SK-N-SH (cell line): ENCODE results near the gene ZPR1. TPM values are rescaled to one million over a fixed set of nuclear protein-coding genes. Genes with fewer than 3 reads are reported as not detected.

Experiments
- CTCF ChIA-PET: fragments of 300-600, 350-600 bp; formaldehyde crosslinking; extraction: SDS; loops from one replicate; lab custom pipeline; 2021; lab: Yijun Ruan, JAX
- POLR2A ChIA-PET: fragments of 350-600 bp; sonication (Branson Sonifier 250); formaldehyde crosslinking; extraction: SDS; loops from one replicate; lab custom pipeline; 2020; ENCODE audit warnings: antibody characterized with exemption, inconsistent platforms; lab: Yijun Ruan, JAX
- DNase-seq: peaks from one replicate; pipeline ENCODE4 v3.0.0; 2012
- H2AFZ ChIP-seq: fragments of 200-600 bp; sonication (generic); 2 replicates; pipeline ENCODE4 v1.8.1; 2016; ENCODE audit warnings: antibody characterized with exemption, mild to moderate bottlenecking, low read depth
- H3F3A ChIP-seq: fragments of 200-600 bp; sonication (generic); replicated peaks from 2 replicates; pipeline ENCODE3; 2016; ENCODE audit warnings: antibody characterized with exemption, mild to moderate bottlenecking; ENCODE audit not compliant: insufficient read depth
- H3K27ac ChIP-seq, 2 experiments: fragments of 200-500 bp in 1 of 2; fragments of 200-600 bp in 1 of 2; sonication (Bioruptor generic) in 1 of 2; sonication (generic), shearing (Covaris generic) in 1 of 2; 2 replicates each; pipeline versions ENCODE4 v1.5.1 to v1.6.1; 2014 to 2016; ENCODE audit warnings: low read depth in 2 of 2, inconsistent platforms in 1 of 2, low read length in 1 of 2, mild to moderate bottlenecking in 1 of 2, mixed read lengths in 1 of 2
- H3K27me3 ChIP-seq: fragments of 200-600 bp; sonication (generic), shearing (Covaris generic); 2 replicates; pipeline ENCODE4 v1.6.1; 2016; ENCODE audit warnings: mixed run types; ENCODE audit not compliant: insufficient read depth
- H3K36me3 ChIP-seq, 2 experiments: fragments of 200-500 bp in 1 of 2; fragments of 200-600 bp in 1 of 2; sonication (Bioruptor generic) in 1 of 2; sonication (generic) in 1 of 2; replicated peaks in 1 of 2; 2 replicates each; pipeline versions ENCODE3 to v1.5.1; 2014 to 2016; ENCODE audit warnings: low read length in 1 of 2, mild to moderate bottlenecking in 1 of 2; ENCODE audit not compliant: insufficient read depth in 2 of 2, control insufficient read depth in 1 of 2
- H3K4me1 ChIP-seq, 2 experiments: fragments of 200-500 bp in 1 of 2; fragments of 200-600 bp in 1 of 2; sonication (Bioruptor generic) in 1 of 2; sonication (generic), shearing (Covaris generic) in 1 of 2; 2 replicates each; pipeline versions ENCODE4 v1.5.1 to v1.6.1; 2014 to 2016; ENCODE audit warnings: low read depth in 1 of 2, low read length in 1 of 2, mixed run types in 1 of 2; ENCODE audit not compliant: insufficient read depth in 2 of 2, control insufficient read depth in 1 of 2
- H3K4me2 ChIP-seq: fragments of 200-600 bp; sonication (generic), shearing (Covaris generic); 2 replicates; pipeline ENCODE4 v1.6.1; 2017; ENCODE audit warnings: mixed run types
- H3K4me3 ChIP-seq, 2 experiments: fragments of 200-500 bp in 1 of 2; fragments of 200-600 bp in 1 of 2; sonication (Bioruptor generic) in 1 of 2; sonication (generic), shearing (Covaris generic) in 1 of 2; 2 replicates each; pipeline versions ENCODE4 v1.5.1 to v1.8.1; 2014 to 2016; ENCODE audit warnings: low read depth in 2 of 2, inconsistent platforms in 1 of 2, low read length in 1 of 2, mild to moderate bottlenecking in 1 of 2, mixed read lengths in 1 of 2, moderate library complexity in 1 of 2
- H3K79me2 ChIP-seq: fragments of 200-600 bp; sonication (generic); 2 replicates; pipeline ENCODE4 v1.8.1; 2017; ENCODE audit warnings: mild to moderate bottlenecking; ENCODE audit not compliant: insufficient read depth
- H3K9ac ChIP-seq: fragments of 200-600 bp; sonication (generic); 2 replicates; pipeline ENCODE4 v1.6.1; 2017; ENCODE audit warnings: mixed run types
- H3K9me2 ChIP-seq: fragments of 200-600 bp; sonication (generic); 2 replicates; pipeline ENCODE4 v1.6.1; 2017; ENCODE audit warnings: mixed run types
- H3K9me3 ChIP-seq: fragments of 200-600 bp; sonication (generic); 2 replicates; pipeline ENCODE4 v1.6.1; 2017; ENCODE audit warnings: mixed run types, mild to moderate bottlenecking, moderate library complexity
- H4K20me1 ChIP-seq: fragments of 200-600 bp; sonication (generic); 2 replicates; pipeline ENCODE4 v1.6.1; 2017; ENCODE audit warnings: mild to moderate bottlenecking, mixed run types; ENCODE audit not compliant: insufficient read depth
- CHD2 ChIP-seq: fragments of 150-350 bp; IDR thresholded peaks from 2 replicates; pipeline ENCODE4 v1.6.1; 2018; ENCODE audit warnings: low read length; ENCODE audit not compliant: partially characterized antibody
- ELF1 ChIP-seq: IDR thresholded peaks from 2 replicates; pipeline ENCODE4 v1.4.0; 2012
- FOSL2 ChIP-seq: IDR thresholded peaks from 2 replicates; pipeline ENCODE4 v1.4.0; 2012; ENCODE audit warnings: low read depth, mild to moderate bottlenecking, moderate library complexity, borderline replicate concordance
- FOXM1 ChIP-seq: IDR thresholded peaks from 2 replicates; pipeline ENCODE4 v1.4.0; 2012; ENCODE audit warnings: low read depth, mild to moderate bottlenecking
- GABPA ChIP-seq: IDR thresholded peaks from 2 replicates; pipeline ENCODE4 v1.4.0; 2012; ENCODE audit warnings: low read depth, mild to moderate bottlenecking
- GATA2 ChIP-seq: sonication (generic); formaldehyde crosslinking; IDR thresholded peaks from 2 replicates; pipeline ENCODE4 v1.5.0; 2020; ENCODE audit warnings: mild to moderate bottlenecking, missing genetic modification reagents
- POLR2AphosphoS5 ChIP-seq: IDR thresholded peaks from 2 replicates; pipeline ENCODE4 v1.6.1; 2012; ENCODE audit warnings: low read depth, low read length
- RAD21 ChIP-seq: IDR thresholded peaks from 2 replicates; pipeline ENCODE4 v1.6.1; 2012; ENCODE audit warnings: mild to moderate bottlenecking, low read length
- SMC3 ChIP-seq: IDR thresholded peaks from 2 replicates; pipeline ENCODE4 v1.6.1; 2012; ENCODE audit warnings: low read depth, low read length, improper control_type of control experiment
- TAF1 ChIP-seq: IDR thresholded peaks from 2 replicates; pipeline ENCODE4 v1.6.1; 2012; ENCODE audit warnings: low read depth, mild to moderate bottlenecking, low read length, moderate library complexity, borderline replicate concordance
- TCF12 ChIP-seq: IDR thresholded peaks from 2 replicates; pipeline ENCODE4 v1.4.0; 2012
- YY1 ChIP-seq: IDR thresholded peaks from 2 replicates; pipeline ENCODE4 v1.4.0; 2012; ENCODE audit warnings: low read depth, mild to moderate bottlenecking
- WGBS: methylation state at CpG from one replicate; pipeline ENCODE4 v1.1.6; 2017; ENCODE audit warnings: low lambda C conversion rate; 5-methylcytosine and 5-hydroxymethylcytosine counted together
- polyA plus RNA-seq, 3 experiments: library from polyadenylated mRNA; depleted of rRNA; stranded (reverse); fragments of >200 nt; gene quantifications; 2 replicates each; pipeline ENCODE4 v1.2.3, GENCODE V29; 2012
- TF ChIP-seq, protein P1 (sequence below): fragments of 150-350 bp; IDR thresholded peaks from 2 replicates; pipeline ENCODE4 v1.6.1; 2016; ENCODE audit warnings: mild to moderate bottlenecking, low read depth, low read length
- TF ChIP-seq, protein P2 (sequence below): IDR thresholded peaks from 2 replicates; pipeline ENCODE4 v1.6.1; 2012; ENCODE audit warnings: mild to moderate bottlenecking, low read depth, low read length, moderate library complexity
- TF ChIP-seq, protein P3 (sequence below): IDR thresholded peaks from 2 replicates; pipeline ENCODE4 v1.4.0; 2012; ENCODE audit warnings: low read depth, borderline replicate concordance
- TF ChIP-seq, protein P4 (sequence below): IDR thresholded peaks from 2 replicates; pipeline ENCODE4; 2012
- TF ChIP-seq, protein P5 (sequence below): IDR thresholded peaks from 2 replicates; pipeline ENCODE4 v1.4.0; 2012; ENCODE audit warnings: low read depth

ZPR1 gene
- polyA plus RNA-seq, 1 of the 3 experiments (the other 2 are of a cell fraction), result 52.4 TPM

DNA sequence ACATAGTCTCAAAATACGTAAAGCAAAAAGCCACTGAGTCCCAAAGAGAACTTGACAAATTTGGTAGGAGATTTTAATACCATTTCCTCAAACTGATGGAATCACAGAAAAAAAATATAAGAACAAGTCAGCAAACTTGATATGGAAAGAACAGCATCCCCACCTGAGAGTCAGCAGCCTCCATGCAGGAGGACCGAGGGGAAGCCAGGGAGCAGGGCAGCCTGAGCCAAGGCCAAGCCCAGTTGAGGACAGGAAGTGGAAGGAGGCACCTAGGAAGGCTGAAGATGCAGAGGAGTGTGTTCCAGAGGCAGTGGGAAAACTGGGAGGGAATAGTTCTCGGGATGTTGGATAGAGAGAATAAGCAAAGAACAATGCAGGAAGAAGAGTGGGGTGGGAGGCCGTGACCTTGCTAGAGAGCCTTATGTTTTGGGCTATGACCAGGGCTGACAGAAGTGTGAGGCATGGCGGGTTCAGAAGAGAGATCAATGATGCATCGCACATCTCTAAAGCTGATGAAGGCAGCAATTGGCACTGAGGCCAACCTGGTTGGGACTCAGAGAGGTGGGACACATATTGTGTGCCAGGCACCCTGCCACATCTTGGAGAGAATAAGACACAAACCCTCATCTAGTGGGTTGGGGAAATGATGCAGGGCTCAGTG lies 19.9 kb upstream of the ZPR1 start:
- Histone ChIP-seq H3K36me3 (no peaks in the 10 kb centered on the region), H2AFZ (no peak overlapping the region), H3K9me2 (no peaks in the 10 kb centered on the region), H4K20me1 (no peaks in the 10 kb centered on the region), H3K4me3 (no peak overlapping the region), H3K27me3 (no peaks in the 10 kb centered on the region), H3K79me2 (no peaks in the 10 kb centered on the region), H3K27ac (no peak overlapping the region), H3F3A (no peaks in the 10 kb centered on the region), H3K4me1 (no peaks in the 10 kb centered on the region), H3K9me3 (no peaks in the 10 kb centered on the region), H3K9ac (no peak overlapping the region), H3K4me2 (no peak overlapping the region)
- CTCF ChIA-PET, result no interaction called here
- POLR2A ChIA-PET, result no interaction called here
- no peak for DNase-seq
- TF ChIP-seq, protein P1, sequence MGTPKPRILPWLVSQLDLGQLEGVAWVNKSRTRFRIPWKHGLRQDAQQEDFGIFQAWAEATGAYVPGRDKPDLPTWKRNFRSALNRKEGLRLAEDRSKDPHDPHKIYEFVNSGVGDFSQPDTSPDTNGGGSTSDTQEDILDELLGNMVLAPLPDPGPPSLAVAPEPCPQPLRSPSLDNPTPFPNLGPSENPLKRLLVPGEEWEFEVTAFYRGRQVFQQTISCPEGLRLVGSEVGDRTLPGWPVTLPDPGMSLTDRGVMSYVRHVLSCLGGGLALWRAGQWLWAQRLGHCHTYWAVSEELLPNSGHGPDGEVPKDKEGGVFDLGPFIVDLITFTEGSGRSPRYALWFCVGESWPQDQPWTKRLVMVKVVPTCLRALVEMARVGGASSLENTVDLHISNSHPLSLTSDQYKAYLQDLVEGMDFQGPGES, result no peak
- TF ChIP-seq, protein P2, sequence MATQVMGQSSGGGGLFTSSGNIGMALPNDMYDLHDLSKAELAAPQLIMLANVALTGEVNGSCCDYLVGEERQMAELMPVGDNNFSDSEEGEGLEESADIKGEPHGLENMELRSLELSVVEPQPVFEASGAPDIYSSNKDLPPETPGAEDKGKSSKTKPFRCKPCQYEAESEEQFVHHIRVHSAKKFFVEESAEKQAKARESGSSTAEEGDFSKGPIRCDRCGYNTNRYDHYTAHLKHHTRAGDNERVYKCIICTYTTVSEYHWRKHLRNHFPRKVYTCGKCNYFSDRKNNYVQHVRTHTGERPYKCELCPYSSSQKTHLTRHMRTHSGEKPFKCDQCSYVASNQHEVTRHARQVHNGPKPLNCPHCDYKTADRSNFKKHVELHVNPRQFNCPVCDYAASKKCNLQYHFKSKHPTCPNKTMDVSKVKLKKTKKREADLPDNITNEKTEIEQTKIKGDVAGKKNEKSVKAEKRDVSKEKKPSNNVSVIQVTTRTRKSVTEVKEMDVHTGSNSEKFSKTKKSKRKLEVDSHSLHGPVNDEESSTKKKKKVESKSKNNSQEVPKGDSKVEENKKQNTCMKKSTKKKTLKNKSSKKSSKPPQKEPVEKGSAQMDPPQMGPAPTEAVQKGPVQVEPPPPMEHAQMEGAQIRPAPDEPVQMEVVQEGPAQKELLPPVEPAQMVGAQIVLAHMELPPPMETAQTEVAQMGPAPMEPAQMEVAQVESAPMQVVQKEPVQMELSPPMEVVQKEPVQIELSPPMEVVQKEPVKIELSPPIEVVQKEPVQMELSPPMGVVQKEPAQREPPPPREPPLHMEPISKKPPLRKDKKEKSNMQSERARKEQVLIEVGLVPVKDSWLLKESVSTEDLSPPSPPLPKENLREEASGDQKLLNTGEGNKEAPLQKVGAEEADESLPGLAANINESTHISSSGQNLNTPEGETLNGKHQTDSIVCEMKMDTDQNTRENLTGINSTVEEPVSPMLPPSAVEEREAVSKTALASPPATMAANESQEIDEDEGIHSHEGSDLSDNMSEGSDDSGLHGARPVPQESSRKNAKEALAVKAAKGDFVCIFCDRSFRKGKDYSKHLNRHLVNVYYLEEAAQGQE, result no peak
- TF ChIP-seq, protein P3, sequence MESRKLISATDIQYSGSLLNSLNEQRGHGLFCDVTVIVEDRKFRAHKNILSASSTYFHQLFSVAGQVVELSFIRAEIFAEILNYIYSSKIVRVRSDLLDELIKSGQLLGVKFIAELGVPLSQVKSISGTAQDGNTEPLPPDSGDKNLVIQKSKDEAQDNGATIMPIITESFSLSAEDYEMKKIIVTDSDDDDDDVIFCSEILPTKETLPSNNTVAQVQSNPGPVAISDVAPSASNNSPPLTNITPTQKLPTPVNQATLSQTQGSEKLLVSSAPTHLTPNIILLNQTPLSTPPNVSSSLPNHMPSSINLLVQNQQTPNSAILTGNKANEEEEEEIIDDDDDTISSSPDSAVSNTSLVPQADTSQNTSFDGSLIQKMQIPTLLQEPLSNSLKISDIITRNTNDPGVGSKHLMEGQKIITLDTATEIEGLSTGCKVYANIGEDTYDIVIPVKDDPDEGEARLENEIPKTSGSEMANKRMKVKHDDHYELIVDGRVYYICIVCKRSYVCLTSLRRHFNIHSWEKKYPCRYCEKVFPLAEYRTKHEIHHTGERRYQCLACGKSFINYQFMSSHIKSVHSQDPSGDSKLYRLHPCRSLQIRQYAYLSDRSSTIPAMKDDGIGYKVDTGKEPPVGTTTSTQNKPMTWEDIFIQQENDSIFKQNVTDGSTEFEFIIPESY, result no peak
- TF ChIP-seq FOSL2 (no peak), SMC3 (no peak), FOXM1 (no peak), GABPA (no peak)
- WGBS, result 82% methylated on average over 6 of the region's 6 CpGs

DNA sequence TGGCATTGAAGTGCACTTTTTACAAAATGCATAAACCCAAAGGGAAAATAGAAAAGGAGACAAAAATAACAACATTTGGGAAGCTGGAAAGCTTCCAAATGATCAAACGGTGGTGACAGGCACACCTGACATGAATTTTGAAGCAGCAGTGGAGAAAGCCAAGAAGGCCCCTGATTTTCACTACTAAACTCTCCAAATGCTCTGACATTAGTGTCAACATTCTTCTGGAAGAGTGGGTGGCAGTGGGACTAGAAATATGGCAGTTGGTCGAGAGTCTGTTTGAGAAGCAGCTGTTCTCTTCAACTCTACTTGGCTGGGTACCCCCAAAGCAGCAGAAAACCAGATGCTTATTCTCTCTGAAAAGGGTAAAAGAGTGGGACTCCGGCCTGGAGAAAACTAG lies 16.2 kb upstream of the ZPR1 start:
- no peaks in the 10 kb centered on the region for H3K36me3 ChIP-seq
- no peaks in the 10 kb centered on the region for H3K9me3 ChIP-seq
- no peaks in the 10 kb centered on the region for H3K27me3 ChIP-seq
- ChIA-PET CTCF (interaction anchor here (1.4 to 2.0 kb wide), 2 partner anchors 14 to 302 kb away, joined by 5 read pairs; no protein-coding TSS in a partner anchor), POLR2A (no interaction called here)
- H2AFZ ChIP-seq, result 0 out of 2 replicates have a peak overlapping the region, but pooled peaks have one; percentile 29
- H3K9me2 ChIP-seq, result no peaks in the 10 kb centered on the region
- H3K4me1 ChIP-seq, result no peaks in the 10 kb centered on the region
- H3K9ac ChIP-seq, result no peak overlapping the region
- H3F3A ChIP-seq, result no peaks in the 10 kb centered on the region
- H3K27ac ChIP-seq, result no peak overlapping the region
- H4K20me1 ChIP-seq, result no peaks in the 10 kb centered on the region
- H3K4me3 ChIP-seq, result no peak overlapping the region
- H3K4me2 ChIP-seq, result no peak overlapping the region
- 32% methylated on average over 3 of the region's 3 CpGs for WGBS
- no peak for DNase-seq
- no peaks in the 10 kb centered on the region for H3K79me2 ChIP-seq
- TF ChIP-seq, protein P3, result no peak
- TF ChIP-seq GATA2 (CRISPR knock-in tag), result no peak
- no peak for TF ChIP-seq POLR2AphosphoS5
- TF ChIP-seq TCF12, result no peak
- TF ChIP-seq, protein P4, sequence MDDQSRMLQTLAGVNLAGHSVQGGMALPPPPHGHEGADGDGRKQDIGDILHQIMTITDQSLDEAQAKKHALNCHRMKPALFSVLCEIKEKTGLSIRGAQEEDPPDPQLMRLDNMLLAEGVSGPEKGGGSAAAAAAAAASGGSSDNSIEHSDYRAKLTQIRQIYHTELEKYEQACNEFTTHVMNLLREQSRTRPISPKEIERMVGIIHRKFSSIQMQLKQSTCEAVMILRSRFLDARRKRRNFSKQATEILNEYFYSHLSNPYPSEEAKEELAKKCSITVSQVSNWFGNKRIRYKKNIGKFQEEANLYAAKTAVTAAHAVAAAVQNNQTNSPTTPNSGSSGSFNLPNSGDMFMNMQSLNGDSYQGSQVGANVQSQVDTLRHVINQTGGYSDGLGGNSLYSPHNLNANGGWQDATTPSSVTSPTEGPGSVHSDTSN, result no peak
- no peak for TF ChIP-seq RAD21
- TF ChIP-seq, protein P5, sequence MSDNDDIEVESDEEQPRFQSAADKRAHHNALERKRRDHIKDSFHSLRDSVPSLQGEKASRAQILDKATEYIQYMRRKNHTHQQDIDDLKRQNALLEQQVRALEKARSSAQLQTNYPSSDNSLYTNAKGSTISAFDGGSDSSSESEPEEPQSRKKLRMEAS, result no peak
- TF ChIP-seq YY1, result no peak
- TF ChIP-seq TAF1, result no peak
- TF ChIP-seq ELF1, result no peak
- no peak for TF ChIP-seq CHD2
- TF ChIP-seq GABPA, result no peak
